Cardiac fibroblast (primary cell): ENCODE results near the gene IKZF1.

Experiments used
- DNase-seq, 2 donors: peaks; one replicate each; pipeline versions ENCODE4 v3.0.0 to v3.0.0-alpha.2; 2010; ENCODE audit warnings: low read depth in 2 of 2
- H3K4me3 ChIP-seq, 2 donors: replicated peaks in 1 of 2; 1 replicate in 1 of 2; 2 replicates in 1 of 2; pipeline ENCODE4 v1.5.1; 2011; ENCODE audit warnings: low read depth in 2 of 2, low read length in 2 of 2, mild to moderate bottlenecking in 2 of 2, moderate library complexity in 1 of 2
- TF ChIP-seq, protein P1 (sequence below): IDR thresholded peaks from one replicate; pipeline ENCODE4 v1.5.1; 2011; ENCODE audit warnings: low read depth, mild to moderate bottlenecking, low read length, inconsistent platforms

Gene IKZF1

DNA sequence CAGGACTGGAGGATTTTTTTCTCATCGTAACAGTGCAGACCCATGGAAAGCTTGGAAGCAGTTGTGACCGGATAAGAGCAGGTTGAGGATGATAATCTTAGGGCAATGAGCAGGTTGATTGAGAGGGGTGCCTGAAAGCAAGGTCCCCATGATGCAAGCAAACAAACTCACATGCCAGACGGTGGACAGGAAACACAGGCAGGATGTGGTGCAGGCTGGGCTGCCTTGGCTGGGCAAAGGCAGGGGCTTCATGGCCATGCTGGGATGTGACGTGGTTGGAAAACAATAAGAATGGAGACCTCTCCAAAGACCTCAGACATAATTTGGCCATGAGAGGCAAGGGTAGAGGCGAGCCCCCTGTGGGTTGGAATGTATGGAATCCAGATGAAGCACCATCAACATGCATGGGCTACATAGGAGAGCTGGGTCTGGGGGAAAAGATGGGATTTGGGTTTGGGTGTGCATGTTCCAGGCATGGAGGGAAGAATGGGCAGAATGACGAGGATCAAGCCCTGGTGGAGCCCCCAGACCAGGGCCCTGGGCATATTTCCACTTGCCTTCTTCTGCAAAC, 58.3 kb downstream of the IKZF1 start:
- H3K4me3 ChIP-seq = no peak overlapping the region
- TF ChIP-seq, protein P1, sequence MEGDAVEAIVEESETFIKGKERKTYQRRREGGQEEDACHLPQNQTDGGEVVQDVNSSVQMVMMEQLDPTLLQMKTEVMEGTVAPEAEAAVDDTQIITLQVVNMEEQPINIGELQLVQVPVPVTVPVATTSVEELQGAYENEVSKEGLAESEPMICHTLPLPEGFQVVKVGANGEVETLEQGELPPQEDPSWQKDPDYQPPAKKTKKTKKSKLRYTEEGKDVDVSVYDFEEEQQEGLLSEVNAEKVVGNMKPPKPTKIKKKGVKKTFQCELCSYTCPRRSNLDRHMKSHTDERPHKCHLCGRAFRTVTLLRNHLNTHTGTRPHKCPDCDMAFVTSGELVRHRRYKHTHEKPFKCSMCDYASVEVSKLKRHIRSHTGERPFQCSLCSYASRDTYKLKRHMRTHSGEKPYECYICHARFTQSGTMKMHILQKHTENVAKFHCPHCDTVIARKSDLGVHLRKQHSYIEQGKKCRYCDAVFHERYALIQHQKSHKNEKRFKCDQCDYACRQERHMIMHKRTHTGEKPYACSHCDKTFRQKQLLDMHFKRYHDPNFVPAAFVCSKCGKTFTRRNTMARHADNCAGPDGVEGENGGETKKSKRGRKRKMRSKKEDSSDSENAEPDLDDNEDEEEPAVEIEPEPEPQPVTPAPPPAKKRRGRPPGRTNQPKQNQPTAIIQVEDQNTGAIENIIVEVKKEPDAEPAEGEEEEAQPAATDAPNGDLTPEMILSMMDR = no peak
- no peak for DNase-seq

DNA sequence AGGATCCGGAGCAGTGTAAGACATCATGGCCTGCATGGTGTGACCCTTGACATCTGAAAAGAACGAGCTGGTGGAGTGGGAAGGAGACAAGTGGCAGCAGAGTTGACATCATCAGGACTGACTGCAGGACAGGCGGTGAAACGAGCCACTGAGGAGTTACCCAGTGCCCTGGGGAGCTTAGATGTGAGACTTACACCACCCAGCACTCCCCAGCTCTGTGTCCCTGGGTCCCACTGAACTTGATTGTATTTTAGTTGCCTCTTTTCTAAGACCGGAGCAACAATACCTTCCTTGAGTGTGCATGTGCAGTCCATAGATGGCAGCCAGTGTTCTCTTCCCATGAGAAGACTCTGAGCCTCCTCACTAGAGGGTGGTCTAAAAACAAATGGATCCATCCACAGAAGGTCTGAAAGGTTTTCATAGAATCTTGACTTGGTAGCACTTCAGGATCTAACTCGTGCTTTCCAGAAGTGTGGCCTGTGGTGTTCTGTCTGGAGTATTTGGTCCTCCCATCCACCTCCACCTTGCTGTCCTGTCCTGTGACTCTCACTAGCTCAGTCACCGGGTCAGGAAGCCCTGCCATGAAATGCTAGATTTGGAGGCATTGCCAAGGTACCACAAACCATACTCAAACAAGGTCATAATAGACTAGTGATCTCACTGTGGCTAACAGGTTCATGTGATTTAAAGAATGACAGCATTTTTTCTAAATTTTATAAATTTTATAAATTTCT, 59.0 kb downstream of the IKZF1 start:
- TF ChIP-seq, protein P1 = no peak

DNA sequence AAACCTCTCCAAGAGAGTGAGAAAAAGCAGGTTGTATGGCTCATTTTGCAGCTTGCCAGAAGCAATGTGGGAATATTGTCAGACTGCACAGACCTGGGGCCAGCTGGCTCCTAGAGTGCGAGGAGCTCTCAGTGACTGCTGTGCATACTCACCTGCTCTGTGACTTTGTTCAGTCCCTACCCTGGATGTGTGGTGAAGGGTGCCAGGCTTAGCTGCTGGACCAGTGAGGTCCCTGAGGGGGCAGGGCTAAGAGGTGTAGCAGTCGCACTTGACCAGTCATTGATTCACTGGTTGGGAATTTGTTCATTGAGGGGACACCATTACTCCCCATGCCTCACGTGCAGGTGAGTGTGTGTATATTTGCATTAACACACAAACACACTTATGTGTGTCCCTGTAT, 60.1 kb downstream of the IKZF1 start:
- no peak overlapping the region for H3K4me3 ChIP-seq
- TF ChIP-seq, protein P1 = no peak
- no peak for DNase-seq

More for the DNA sequence above, 59.0 kb downstream of the IKZF1 start:
- H3K4me3 ChIP-seq = no peak overlapping the region
- no peak for DNase-seq

DNA sequence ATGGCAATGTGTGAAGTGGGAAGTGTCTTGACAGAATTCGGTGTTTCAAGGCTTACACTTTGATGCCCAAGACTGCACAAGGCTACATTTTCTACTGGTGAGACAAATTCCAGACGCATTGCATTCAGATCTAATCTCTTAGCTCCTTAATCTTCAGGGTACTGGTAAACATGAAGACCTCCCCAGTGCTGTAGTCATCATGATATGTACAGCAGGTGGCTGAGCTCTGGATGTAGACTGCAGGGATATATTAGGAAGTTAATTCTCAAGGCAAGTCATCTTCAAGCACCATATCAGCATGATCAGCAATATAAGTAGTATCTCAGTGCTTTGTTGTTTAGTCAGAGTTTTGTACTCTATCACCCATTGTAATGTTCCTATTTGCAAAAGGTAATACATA, 61.8 kb downstream of the IKZF1 start:
- no peak for DNase-seq
- TF ChIP-seq, protein P1 = no peak
- no peak overlapping the region for H3K4me3 ChIP-seq

DNA sequence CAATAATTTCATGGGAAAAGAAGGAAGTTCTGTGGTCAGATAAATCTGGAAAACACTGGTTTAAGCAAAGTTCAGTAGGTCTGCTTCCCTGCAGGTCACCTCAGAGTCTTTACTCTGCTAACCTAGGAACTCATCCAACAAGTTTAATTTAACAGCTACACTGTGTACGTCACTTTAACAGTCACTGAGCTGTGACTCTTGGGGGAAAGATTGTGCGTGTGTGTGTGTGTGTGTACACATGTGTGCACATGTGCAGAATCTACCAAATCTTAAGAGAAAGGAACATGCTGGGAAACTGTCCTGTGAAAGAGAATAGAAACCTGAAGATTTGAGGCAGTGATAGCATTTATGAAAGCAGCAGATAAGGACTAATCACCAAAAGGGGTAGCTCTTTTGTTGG, 62.6 kb downstream of the IKZF1 start:
- TF ChIP-seq, protein P1 = no peak
- DNase-seq = no peak
- H3K4me3 ChIP-seq = no peak overlapping the region

DNA sequence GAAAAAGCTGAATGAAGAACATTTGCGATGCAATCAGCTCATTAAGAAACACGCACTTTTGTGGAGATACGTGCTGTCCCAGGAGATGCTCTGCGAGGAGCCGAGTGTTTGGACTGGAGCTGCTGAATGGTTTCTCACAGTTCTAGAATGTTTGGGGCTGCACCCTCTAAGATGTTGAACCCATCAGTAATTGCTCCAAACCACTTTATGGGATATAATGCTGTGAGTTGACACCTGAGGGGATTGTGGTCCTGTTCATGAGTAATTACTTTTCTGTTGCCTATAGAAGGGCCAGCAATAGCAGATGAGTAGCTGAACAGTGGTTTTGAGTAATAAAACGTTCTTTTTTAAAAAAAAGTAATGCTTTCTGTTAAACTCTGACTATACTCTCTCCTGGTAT, 63.1 kb downstream of the IKZF1 start:
- no peak for DNase-seq
- TF ChIP-seq, protein P1 = no peak
- no peak overlapping the region for H3K4me3 ChIP-seq
